ENCODE results near the gene KRTAP12-1.

Gene KRTAP12-1

GRCh38 chr21:44709426-44710293 lies 27.7 kb upstream of the KRTAP12-1 start:
- no peak for TF ChIP-seq POLR2AphosphoS5 (IDR thresholded peaks at IDR 0.05; ENCODE audit: low read depth, low read length)
- no peak for TF ChIP-seq TAF1 (IDR thresholded peaks at IDR 0.05; ENCODE audit: borderline replicate concordance, insufficient read depth, low read length)
- no peak for TF ChIP-seq SIN3A (IDR thresholded peaks at IDR 0.05; ENCODE audit: borderline replicate concordance, insufficient read depth, low read length)
- TF ChIP-seq REST (IDR thresholded peaks at IDR 0.05; ENCODE audit: insufficient read depth in 1 of 2, low read depth in 2 of 2, low read length in 2 of 2), result no peak
- TF ChIP-seq FOXP2 (optimal IDR thresholded peaks at IDR 0.05; ENCODE audit: borderline replicate concordance, extremely low read depth, extremely low read length, insufficient read depth), result no peak

GRCh38 chr21:44708866-44709425 lies 27.0 kb upstream of the KRTAP12-1 start:
- no peak for TF ChIP-seq SIN3A (IDR thresholded peaks at IDR 0.05; ENCODE audit: borderline replicate concordance, insufficient read depth, low read length)
- no peak for TF ChIP-seq POLR2AphosphoS5 (IDR thresholded peaks at IDR 0.05; ENCODE audit: low read depth, low read length)
- TF ChIP-seq TAF1 (IDR thresholded peaks at IDR 0.05; ENCODE audit: borderline replicate concordance, insufficient read depth, low read length), result no peak
- TF ChIP-seq REST (IDR thresholded peaks at IDR 0.05; ENCODE audit: insufficient read depth in 1 of 2, low read depth in 2 of 2, low read length in 2 of 2), result no peak

- no peak for TF ChIP-seq REST (IDR thresholded peaks at IDR 0.05; ENCODE audit: insufficient read depth in 1 of 2, low read depth in 2 of 2, low read length in 2 of 2)
- TF ChIP-seq FOXP2 (optimal IDR thresholded peaks at IDR 0.05; ENCODE audit: borderline replicate concordance, extremely low read depth, extremely low read length, insufficient read depth), result no peak
- no peak for TF ChIP-seq SIN3A (IDR thresholded peaks at IDR 0.05; ENCODE audit: borderline replicate concordance, insufficient read depth, low read length)
- no peak for TF ChIP-seq POLR2AphosphoS5 (IDR thresholded peaks at IDR 0.05; ENCODE audit: low read depth, low read length)
- no peak for TF ChIP-seq TAF1 (IDR thresholded peaks at IDR 0.05; ENCODE audit: borderline replicate concordance, insufficient read depth, low read length)
These were observed 26.4 kb upstream of the KRTAP12-1 start for GRCh38 chr21:44708213-44708865.

- TF ChIP-seq TAF1 (IDR thresholded peaks at IDR 0.05; ENCODE audit: borderline replicate concordance, insufficient read depth, low read length), result no peak
- TF ChIP-seq REST (IDR thresholded peaks at IDR 0.05; ENCODE audit: insufficient read depth in 1 of 2, low read depth in 2 of 2, low read length in 2 of 2), result no peak
- no peak for TF ChIP-seq POLR2AphosphoS5 (IDR thresholded peaks at IDR 0.05; ENCODE audit: low read depth, low read length)
- TF ChIP-seq FOXP2 (optimal IDR thresholded peaks at IDR 0.05; ENCODE audit: borderline replicate concordance, extremely low read depth, extremely low read length, insufficient read depth), result no peak
- TF ChIP-seq SIN3A (IDR thresholded peaks at IDR 0.05; ENCODE audit: borderline replicate concordance, insufficient read depth, low read length), result no peak
These were observed 25.0 kb upstream of the KRTAP12-1 start for GRCh38 chr21:44706706-44707581.

Data from PFSK-1 (cell line).